IPS-11a (cell line): ENCODE results near the gene C16orf54.
"Not testable (repeated sequence)": the region's sequence is repeated elsewhere in the genome, so short reads cannot be mapped to it uniquely, and the experiment has no call there.

ENCODE experiments used
- H3K4me3 ChIP-seq: one replicate; pipeline ENCODE4 v1.5.1; 2013; ENCODE audit warnings: low read depth, low read length, control low read depth

Gene C16orf54

GRCh38 chr16:29770250-29770929 lies 24.6 kb upstream of the C16orf54 start:
- H3K4me3 ChIP-seq = no peak overlapping the region

GRCh38 chr16:29769507-29769906 lies 23.7 kb upstream of the C16orf54 start:
- H3K4me3 ChIP-seq = no peak overlapping the region

GRCh38 chr16:29767062-29767461 lies 21.3 kb upstream of the C16orf54 start:
- H3K4me3 ChIP-seq = no peak overlapping the region

GRCh38 chr16:29766571-29766970 lies 20.8 kb upstream of the C16orf54 start:
- H3K4me3 ChIP-seq = no peak overlapping the region

GRCh38 chr16:29765167-29766032 lies 19.6 kb upstream of the C16orf54 start:
- no peak overlapping the region for H3K4me3 ChIP-seq

- no peak overlapping the region for H3K4me3 ChIP-seq
Observed at GRCh38 chr16:29763326-29763725, 17.5 kb upstream of the C16orf54 start.

GRCh38 chr16:29761882-29762281 lies 16.1 kb upstream of the C16orf54 start:
- no peak overlapping the region for H3K4me3 ChIP-seq

- not testable (repeated sequence) for H3K4me3 ChIP-seq
Observed at GRCh38 chr16:29761280-29761651, 15.5 kb upstream of the C16orf54 start.

GRCh38 chr16:29760567-29761279 lies 14.9 kb upstream of the C16orf54 start:
- H3K4me3 ChIP-seq = no peak overlapping the region

- no peak overlapping the region for H3K4me3 ChIP-seq
Observed at GRCh38 chr16:29757950-29758466, 12.2 kb upstream of the C16orf54 start.

GRCh38 chr16:29757086-29757485 lies 11.3 kb upstream of the C16orf54 start:
- not testable (repeated sequence) for H3K4me3 ChIP-seq

- H3K4me3 ChIP-seq = no peak overlapping the region
Observed at GRCh38 chr16:29756654-29757053, 10.9 kb upstream of the C16orf54 start.

GRCh38 chr16:29753516-29753915 lies 7.7 kb upstream of the C16orf54 start:
- no peak overlapping the region for H3K4me3 ChIP-seq

GRCh38 chr16:29748760-29749149 lies 3.0 kb upstream of the C16orf54 start:
- not testable (repeated sequence) for H3K4me3 ChIP-seq

- H3K4me3 ChIP-seq = no peak overlapping the region
Observed at GRCh38 chr16:29747947-29748759, 2.4 kb upstream of the C16orf54 start.

- not testable (repeated sequence) for H3K4me3 ChIP-seq
Observed at GRCh38 chr16:29746518-29746917, 728 bp upstream of the C16orf54 start.

GRCh38 chr16:29745121-29745852 lies 503 bp downstream of the C16orf54 start:
- H3K4me3 ChIP-seq = no peak overlapping the region

GRCh38 chr16:29744541-29745101 lies 1.2 kb downstream of the C16orf54 start:
- H3K4me3 ChIP-seq = no peak overlapping the region

- H3K4me3 ChIP-seq = no peak overlapping the region
Observed at GRCh38 chr16:29743827-29744531, 1.8 kb downstream of the C16orf54 start.
